Mesenchymal stem cell (in vitro differentiated cells and primary cell): ENCODE results near the gene ASH1L.
A peak's percentile ranks its signal among the peaks of the same experiment; 100 is the strongest.

Experiments
- DNase-seq: peaks from one replicate; pipeline ENCODE4 v3.0.0-alpha.2; 2013
- H2AFZ ChIP-seq: one replicate; pipeline ENCODE4 v1.6.1; 2013; ENCODE audit warnings: low read depth, mild to moderate bottlenecking, control low read depth, inconsistent platforms, low read length, moderate library complexity
- H2AK5ac ChIP-seq: 2 replicates; pipeline ENCODE4 v1.6.1; 2013; ENCODE audit warnings: low read length, moderate library complexity, mild to moderate bottlenecking, inconsistent platforms; ENCODE audit not compliant: severe bottlenecking
- H2BK120ac ChIP-seq: one replicate; pipeline ENCODE4 v1.6.1; 2013; ENCODE audit warnings: low read depth, mild to moderate bottlenecking, inconsistent platforms, low read length, moderate library complexity
- H2BK12ac ChIP-seq, 2 experiments: one replicate each; pipeline ENCODE4 v1.6.1; 2013; ENCODE audit warnings: inconsistent platforms in 2 of 2, low read length in 2 of 2, mild to moderate bottlenecking in 2 of 2, moderate library complexity in 2 of 2, control low read depth in 1 of 2
- H2BK15ac ChIP-seq: one replicate; pipeline ENCODE4 v1.6.1; 2013; ENCODE audit warnings: mild to moderate bottlenecking, low read depth, inconsistent platforms; ENCODE audit not compliant: poor library complexity, severe bottlenecking
- H2BK5ac ChIP-seq: 2 replicates; pipeline ENCODE4 v1.6.1; 2013; ENCODE audit warnings: low read depth, mild to moderate bottlenecking, low read length, control low read depth, inconsistent platforms; ENCODE audit not compliant: poor library complexity, severe bottlenecking
- H3K14ac ChIP-seq, 2 experiments: one replicate each; pipeline ENCODE4 v1.6.1; 2013; ENCODE audit warnings: inconsistent platforms in 2 of 2, low read length in 2 of 2, control low read depth in 1 of 2, mild to moderate bottlenecking in 1 of 2, moderate library complexity in 1 of 2
- H3K18ac ChIP-seq, 2 experiments: one replicate each; pipeline ENCODE4 v1.6.1; 2013; ENCODE audit warnings: inconsistent platforms in 2 of 2, low read length in 2 of 2, control low read depth in 1 of 2, low read depth in 1 of 2, mild to moderate bottlenecking in 1 of 2
- H3K23ac ChIP-seq, 2 experiments: one replicate each; pipeline ENCODE4 v1.6.1; 2013; ENCODE audit warnings: inconsistent platforms in 2 of 2, low read length in 2 of 2, mild to moderate bottlenecking in 2 of 2, moderate library complexity in 2 of 2, control low read depth in 1 of 2
- H3K27ac ChIP-seq: 2 replicates; pipeline ENCODE4 v1.5.1; 2013; ENCODE audit warnings: mild to moderate bottlenecking, moderate library complexity, low read length, control low read depth, inconsistent platforms; ENCODE audit not compliant: poor library complexity, severe bottlenecking
- H3K27me3 ChIP-seq, 2 experiments: 2 replicates each; pipeline versions ENCODE4 v1.6.1 to v1.7.0; 2013; ENCODE audit warnings: low read length in 2 of 2, mild to moderate bottlenecking in 2 of 2, moderate library complexity in 2 of 2, control low read depth in 1 of 2, inconsistent platforms in 1 of 2; ENCODE audit not compliant: control insufficient read depth in 1 of 2, insufficient read depth in 1 of 2
- H3K36me3 ChIP-seq, 2 experiments: 2 replicates each; pipeline versions ENCODE4 v1.6.1 to v1.7.0; 2013; ENCODE audit warnings: low read length in 2 of 2, control low read depth in 1 of 2, inconsistent platforms in 1 of 2, low read depth in 1 of 2, mild to moderate bottlenecking in 1 of 2; ENCODE audit not compliant: insufficient read depth in 2 of 2, control insufficient read depth in 1 of 2
- H3K4ac ChIP-seq, 2 experiments: one replicate each; pipeline ENCODE4 v1.6.1; 2013; ENCODE audit warnings: inconsistent platforms in 2 of 2, low read length in 2 of 2, mild to moderate bottlenecking in 2 of 2, moderate library complexity in 2 of 2, control low read depth in 1 of 2, low read depth in 1 of 2
- H3K4me1 ChIP-seq: 2 replicates; pipeline ENCODE4 v1.6.1; 2013; ENCODE audit warnings: low read depth, low read length, control low read depth; ENCODE audit not compliant: control insufficient read depth, insufficient read depth
- H3K4me2 ChIP-seq: 2 replicates; pipeline ENCODE4 v1.6.1; 2013; ENCODE audit warnings: low read length, mild to moderate bottlenecking, inconsistent platforms; ENCODE audit not compliant: poor library complexity, severe bottlenecking
- H3K4me3 ChIP-seq, 2 experiments: 2 replicates each; pipeline versions ENCODE4 v1.5.1 to v1.7.0; 2013; ENCODE audit warnings: low read length in 2 of 2, mild to moderate bottlenecking in 2 of 2, control low read depth in 1 of 2, low read depth in 1 of 2; ENCODE audit not compliant: insufficient read depth in 1 of 2
- H3K79me1 ChIP-seq: replicated peaks from 2 replicates; pipeline ENCODE4 v1.6.1; 2013; ENCODE audit warnings: mild to moderate bottlenecking, control low read depth, low read length, inconsistent platforms; ENCODE audit not compliant: poor library complexity, severe bottlenecking
- H3K9ac ChIP-seq: 2 replicates; pipeline ENCODE4 v1.7.0; 2013; ENCODE audit warnings: mild to moderate bottlenecking, low read length, moderate library complexity
- H3K9me3 ChIP-seq: 2 replicates; pipeline ENCODE4 v1.7.0; 2013; ENCODE audit warnings: mild to moderate bottlenecking, low read length; ENCODE audit not compliant: control insufficient read depth
- H4K8ac ChIP-seq: one replicate; pipeline ENCODE4 v1.6.1; 2013; ENCODE audit warnings: inconsistent platforms, mild to moderate bottlenecking, low read length, moderate library complexity
- H4K91ac ChIP-seq: one replicate; pipeline ENCODE4 v1.6.1; 2013; ENCODE audit warnings: mild to moderate bottlenecking, low read length, inconsistent platforms
- WGBS: methylation state at CpG from one replicate; pipeline ENCODE4 v1.1.7; 2013; ENCODE audit warnings: mixed read lengths; 5-methylcytosine and 5-hydroxymethylcytosine counted together

Gene ASH1L

DNA sequence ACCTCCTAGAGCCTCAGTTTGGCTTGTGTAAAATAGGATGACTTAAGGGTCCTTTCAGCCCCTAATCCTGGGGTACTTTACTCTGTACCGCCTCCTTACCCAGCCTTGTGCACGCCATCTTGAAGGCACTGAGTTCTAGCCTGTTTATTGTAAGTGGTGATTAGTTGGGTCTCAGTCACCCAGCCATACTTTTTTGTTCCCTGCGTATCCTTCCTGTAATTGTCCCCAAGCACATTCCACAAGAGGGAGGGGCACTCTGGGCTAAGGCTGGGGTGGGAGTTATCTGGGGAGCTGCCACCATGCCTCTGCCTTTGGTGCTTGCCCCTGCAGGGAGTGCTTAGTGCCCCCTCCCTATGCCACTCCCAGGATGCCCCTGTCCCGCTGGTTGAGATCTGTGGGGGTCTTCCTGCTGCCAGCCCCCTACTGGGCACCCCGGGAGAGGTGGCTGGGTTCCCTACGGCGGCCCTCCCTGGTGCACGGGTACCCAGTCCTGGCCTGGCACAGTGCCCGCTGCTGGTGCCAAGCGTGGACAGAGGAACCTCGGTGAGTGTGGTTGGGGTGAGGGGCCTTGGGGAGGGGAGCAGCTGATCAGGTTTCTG, 253.1 kb downstream of the ASH1L start:
- H4K8ac ChIP-seq = no peak overlapping the region
- peak overlapping the region; percentile 65 for H4K91ac ChIP-seq
- peaks cover 20% of the 10 kb centered on the region for H3K4me1 ChIP-seq
- H3K4ac ChIP-seq = peak overlapping the region; percentile 69 to 96
- peak overlapping the region in 1 of 2 experiments; percentile 45 for H3K14ac ChIP-seq
- WGBS = 54% methylated on average over 8 of the region's 11 CpGs
- peak overlapping the region; percentile 75 to 99 for H3K4me3 ChIP-seq
- peaks cover 24 to 41% of the 10 kb centered on the region in 2 experiments for H3K36me3 ChIP-seq
- H2BK120ac ChIP-seq = peak overlapping the region; percentile 68
- H2BK5ac ChIP-seq = no peak overlapping the region
- H2AK5ac ChIP-seq = peak overlapping the region; percentile 72
- H3K9me3 ChIP-seq = no peaks in the 10 kb centered on the region
- peak overlapping the region; percentile 93 for H3K9ac ChIP-seq
- peak overlapping the region; percentile 82 for H3K27ac ChIP-seq
- H3K27me3 ChIP-seq = no peaks in the 10 kb centered on the region
- peak overlapping the region in 1 of 2 experiments; percentile 85 for H2BK12ac ChIP-seq
- peaks cover 12% of the 10 kb centered on the region for H3K79me1 ChIP-seq
- DNase-seq = peak; percentile 31
- H3K4me2 ChIP-seq = peak overlapping the region; percentile 94
- H2AFZ ChIP-seq = no peak overlapping the region
- peak overlapping the region in 1 of 2 experiments; percentile 81 for H3K23ac ChIP-seq
- peak overlapping the region; percentile 78 to 92 for H3K18ac ChIP-seq
- H2BK15ac ChIP-seq = peak overlapping the region; percentile 86

DNA sequence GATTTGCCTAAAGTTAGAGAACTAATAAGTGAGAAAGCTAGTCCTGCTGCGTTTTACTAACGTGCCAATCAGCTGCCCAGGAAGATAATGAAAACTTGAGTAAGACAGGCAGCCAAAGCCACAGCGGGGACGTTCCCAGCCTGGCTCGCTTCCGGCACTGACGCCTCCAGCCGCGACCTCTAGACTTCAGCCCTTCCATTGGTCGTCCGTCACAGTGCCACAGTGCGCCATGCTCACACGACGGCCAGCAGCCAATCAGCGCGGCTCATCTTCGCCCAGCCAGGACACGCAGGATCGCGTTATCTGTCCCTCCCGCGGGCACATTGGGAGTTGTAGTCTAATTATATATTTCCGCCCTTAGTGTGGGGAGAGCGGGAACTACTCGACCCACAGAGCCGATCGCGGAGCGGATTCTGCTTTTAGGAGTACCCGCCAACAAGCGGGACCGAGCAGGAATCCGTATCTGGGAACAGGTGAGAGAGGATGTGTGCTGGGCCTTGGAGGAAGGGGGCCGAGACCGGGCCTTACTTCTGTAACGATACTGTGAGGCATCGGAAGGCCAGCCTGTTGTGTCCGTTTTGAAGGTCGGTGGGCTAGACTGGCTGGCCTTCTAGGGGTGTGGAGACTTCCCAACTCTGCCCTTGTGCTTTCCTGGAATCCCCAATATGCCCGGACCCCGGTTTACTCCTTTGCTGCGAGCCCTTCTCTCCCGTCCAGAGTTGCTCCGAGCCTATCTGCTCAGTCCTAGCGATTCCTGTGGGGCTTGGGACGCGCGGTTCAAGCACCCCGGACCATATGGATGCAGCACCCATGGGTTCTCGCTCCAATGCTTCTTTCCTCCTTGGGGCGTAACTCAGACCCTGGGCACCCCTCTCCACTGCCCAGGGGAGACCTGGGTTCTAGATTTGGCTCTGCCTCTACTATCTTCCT, 253.8 kb downstream of the ASH1L start, which contains the start of gene FDPS:
TSS of gene FDPS (plus strand) at position 374 of the 930 bp plus-strand sequence. CDS start 924 bp downstream, outside the sequence.
- Histone ChIP-seq H3K23ac (peak within 1 kb of the TSS in 1 of 2 experiments; percentile 81), H2BK15ac (peak within 1 kb of the TSS; percentile 86), H3K4me3 (peak within 1 kb of the TSS; percentile 75 to 99), H2BK5ac (no peak within 1 kb of the TSS), H3K4me2 (peak within 1 kb of the TSS; percentile 94), H3K79me1 (peaks cover 12% of the 10 kb centered on the region), H3K9ac (peak within 1 kb of the TSS; percentile 93), H4K91ac (peak within 1 kb of the TSS; percentile 79), H3K36me3 (peaks cover 20 to 33% of the 10 kb centered on the region in 2 experiments), H3K27me3 (no peaks in the 10 kb centered on the region), H3K14ac (peak within 1 kb of the TSS in 1 of 2 experiments; percentile 45), H2BK120ac (peak within 1 kb of the TSS; percentile 68), H3K4ac (peak within 1 kb of the TSS; percentile 69 to 96), H3K27ac (peak within 1 kb of the TSS; percentile 89), H3K9me3 (no peaks in the 10 kb centered on the region), H3K4me1 (peaks cover 22% of the 10 kb centered on the region), H4K8ac (peak within 1 kb of the TSS; percentile 82), H2AFZ (no peak within 1 kb of the TSS), H2AK5ac (peak within 1 kb of the TSS; percentile 72), H3K18ac (peak within 1 kb of the TSS; percentile 78 to 92), H2BK12ac (peak within 1 kb of the TSS in 1 of 2 experiments; percentile 85)
- under 1% methylated on average over 49 of the region's 51 CpGs for WGBS
- peak; percentile 99 for DNase-seq

GRCh38 chr1:155307247-155307740, 255.3 kb downstream of the ASH1L start:
- H2BK5ac ChIP-seq = no peak overlapping the region
- peak overlapping the region; percentile 1 for H2BK120ac ChIP-seq
- H2AK5ac ChIP-seq = peak overlapping the region; percentile 36
- H2AFZ ChIP-seq = no peak overlapping the region
- H3K4me2 ChIP-seq = no peak overlapping the region
- no peaks in the 10 kb centered on the region for H3K9me3 ChIP-seq
- no peak overlapping the region for H3K27ac ChIP-seq
- H4K8ac ChIP-seq = peak overlapping the region; percentile 37
- no peak overlapping the region for H3K4ac ChIP-seq
- H3K18ac ChIP-seq = no peak overlapping the region
- peaks cover 6% of the 10 kb centered on the region for H3K79me1 ChIP-seq
- H2BK12ac ChIP-seq = peak overlapping the region in 1 of 2 experiments; percentile 84
- H3K4me1 ChIP-seq = peaks cover 20% of the 10 kb centered on the region
- H3K23ac ChIP-seq = no peak overlapping the region
- no peak overlapping the region for H3K4me3 ChIP-seq
- peaks cover 10 to 21% of the 10 kb centered on the region in 2 experiments for H3K36me3 ChIP-seq
- peak overlapping the region; percentile 7 for H2BK15ac ChIP-seq
- 71% methylated on average over 6 of the region's 6 CpGs for WGBS
- H4K91ac ChIP-seq = peak overlapping the region; percentile 50
- no peaks in the 10 kb centered on the region for H3K27me3 ChIP-seq
- H3K9ac ChIP-seq = peak overlapping the region; percentile 93
- H3K14ac ChIP-seq = no peak overlapping the region
- DNase-seq = peak; percentile 72
